ENCODE results near the gene LGALS4. TPM values are rescaled to one million over a fixed set of nuclear protein-coding genes. Genes with fewer than 3 reads are reported as not detected.
"Not testable (repeated sequence)": the region's sequence is repeated elsewhere in the genome, so short reads cannot be mapped to it uniquely, and the experiment has no call there.

The LGALS4 gene
- total RNA-seq, 1 donor from 2014 or later, result 4.5 TPM

DNA sequence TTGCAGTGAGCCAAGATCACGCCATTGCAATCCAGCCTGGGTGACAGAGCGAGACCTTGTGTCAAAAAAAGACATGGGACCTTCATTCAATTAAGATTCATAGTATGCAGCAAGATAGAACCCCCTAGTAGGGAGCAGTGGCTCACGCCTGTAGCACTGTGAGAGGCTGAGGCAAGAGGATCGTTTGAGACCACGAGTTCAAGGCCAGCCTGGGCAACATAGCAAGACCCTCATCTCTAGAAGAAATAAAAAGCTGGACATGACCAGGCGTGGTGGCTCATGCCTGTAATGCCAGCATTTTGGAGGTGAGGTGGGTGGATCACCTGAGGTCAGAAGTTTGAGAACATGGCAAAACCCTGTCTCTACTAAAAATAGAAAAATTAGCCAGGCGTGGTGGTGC is 32.3 kb downstream of the LGALS4 start:
- CTCF ChIA-PET, result no interaction called here
- no peak for ATAC-seq (ENCODE audit: low read depth)
- intact Hi-C loops (cut with micrococcal nuclease), result no loop called here
- Mint-ChIP-seq H3K27ac (no peak overlapping the region), H3K4me3 (no peak overlapping the region), H3K36me3 (ENCODE audit: low read depth) (no peaks in the 10 kb centered on the region), H3K27me3 (peaks cover 9% of the 10 kb centered on the region), H3K9me3 (no peaks in the 10 kb centered on the region), H3K4me1 (no peaks in the 10 kb centered on the region)
- no peak for DNase-seq
- TF ChIP-seq, protein P1, sequence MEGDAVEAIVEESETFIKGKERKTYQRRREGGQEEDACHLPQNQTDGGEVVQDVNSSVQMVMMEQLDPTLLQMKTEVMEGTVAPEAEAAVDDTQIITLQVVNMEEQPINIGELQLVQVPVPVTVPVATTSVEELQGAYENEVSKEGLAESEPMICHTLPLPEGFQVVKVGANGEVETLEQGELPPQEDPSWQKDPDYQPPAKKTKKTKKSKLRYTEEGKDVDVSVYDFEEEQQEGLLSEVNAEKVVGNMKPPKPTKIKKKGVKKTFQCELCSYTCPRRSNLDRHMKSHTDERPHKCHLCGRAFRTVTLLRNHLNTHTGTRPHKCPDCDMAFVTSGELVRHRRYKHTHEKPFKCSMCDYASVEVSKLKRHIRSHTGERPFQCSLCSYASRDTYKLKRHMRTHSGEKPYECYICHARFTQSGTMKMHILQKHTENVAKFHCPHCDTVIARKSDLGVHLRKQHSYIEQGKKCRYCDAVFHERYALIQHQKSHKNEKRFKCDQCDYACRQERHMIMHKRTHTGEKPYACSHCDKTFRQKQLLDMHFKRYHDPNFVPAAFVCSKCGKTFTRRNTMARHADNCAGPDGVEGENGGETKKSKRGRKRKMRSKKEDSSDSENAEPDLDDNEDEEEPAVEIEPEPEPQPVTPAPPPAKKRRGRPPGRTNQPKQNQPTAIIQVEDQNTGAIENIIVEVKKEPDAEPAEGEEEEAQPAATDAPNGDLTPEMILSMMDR (IDR thresholded peaks at IDR 0.05), result no peak
- POLR2A ChIA-PET, result no interaction called here

DNA sequence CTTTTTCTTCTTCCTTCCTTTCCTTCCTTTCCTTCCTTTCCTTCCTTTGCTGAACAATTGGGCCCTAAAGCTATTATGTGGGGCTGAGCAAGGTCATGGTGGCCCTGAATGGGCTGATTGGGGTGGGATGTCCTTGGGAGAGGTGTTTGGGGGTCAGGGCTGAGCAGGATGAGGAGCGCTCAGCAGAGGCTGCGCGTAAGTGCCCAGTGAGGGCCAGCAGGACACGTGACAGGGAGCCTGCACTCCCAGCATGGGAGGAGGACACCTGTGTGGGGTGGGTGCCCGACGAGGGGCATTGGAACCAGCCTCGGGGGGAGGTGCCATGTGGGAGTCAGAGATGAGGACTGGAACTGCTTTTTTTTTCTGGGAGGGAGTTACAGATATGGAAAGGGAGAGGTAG is 34.0 kb downstream of the LGALS4 start:
- Mint-ChIP-seq H3K27ac (no peak overlapping the region), H3K4me1 (no peaks in the 10 kb centered on the region), H3K4me3 (no peak overlapping the region), H3K36me3 (ENCODE audit: low read depth) (no peaks in the 10 kb centered on the region), H3K9me3 (no peaks in the 10 kb centered on the region), H3K27me3 (peaks cover 9% of the 10 kb centered on the region)
- TF ChIP-seq, protein P1 (IDR thresholded peaks at IDR 0.05), result no peak
- POLR2A ChIA-PET, result no interaction called here
- no peak for ATAC-seq (ENCODE audit: low read depth)
- DNase-seq, result no peak
- CTCF ChIA-PET, result no interaction called here
- intact Hi-C loops (cut with micrococcal nuclease), result no loop called here

DNA sequence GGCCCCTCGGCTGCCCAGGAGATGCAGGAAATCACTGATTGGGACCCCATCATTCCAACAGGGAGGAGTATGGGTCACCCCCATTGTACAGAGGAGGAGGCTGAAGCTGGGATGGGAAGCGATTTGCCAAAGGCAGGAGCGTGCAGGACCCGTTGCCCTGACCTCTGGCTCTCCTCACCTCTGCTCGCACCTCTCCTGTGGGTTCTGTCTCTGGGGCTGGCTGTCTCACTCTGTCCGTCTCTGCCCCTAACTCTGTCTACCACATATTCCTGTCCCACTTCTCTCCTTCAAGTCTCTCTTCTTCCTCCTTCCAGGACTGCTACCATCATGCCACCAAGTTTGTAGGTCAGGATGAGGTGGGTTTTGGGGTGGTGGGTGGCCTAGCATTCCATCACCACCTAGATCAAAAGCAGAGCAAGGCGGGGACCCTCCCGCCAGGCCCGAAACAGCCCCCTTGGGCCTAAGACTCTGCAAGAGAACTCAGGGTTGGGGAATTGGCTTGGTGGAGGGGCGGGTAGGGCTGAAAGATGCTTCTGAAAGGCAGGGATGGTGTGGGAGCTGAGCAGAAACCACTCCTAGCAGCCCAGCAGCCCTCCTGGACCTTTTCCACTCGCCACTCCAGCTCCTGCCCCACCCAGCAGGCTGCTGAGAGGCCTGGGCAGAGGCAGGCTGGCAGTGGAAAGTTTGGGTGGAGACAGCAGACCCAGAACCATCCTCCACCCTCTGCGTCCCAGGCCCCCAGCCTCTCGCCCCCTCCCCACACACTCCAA is 38.4 kb downstream of the LGALS4 start:
- Mint-ChIP-seq H3K4me3 (no peak overlapping the region), H3K9me3 (no peaks in the 10 kb centered on the region), H3K36me3 (ENCODE audit: low read depth) (no peaks in the 10 kb centered on the region), H3K27ac (no peak overlapping the region), H3K4me1 (peaks cover 3% of the 10 kb centered on the region), H3K27me3 (peaks cover 4% of the 10 kb centered on the region)
- no peak for ATAC-seq (ENCODE audit: low read depth)
- TF ChIP-seq, protein P1 (IDR thresholded peaks at IDR 0.05), result no peak
- ChIA-PET CTCF (no interaction called here), POLR2A (interaction anchor here (0.6 to 1.4 kb wide), 2 partner anchors 12 to 14 kb away, joined by 3 read pairs; no protein-coding TSS in a partner anchor)
- intact Hi-C loops (cut with micrococcal nuclease), result no loop called here
- DNase-seq, result no peak

DNA sequence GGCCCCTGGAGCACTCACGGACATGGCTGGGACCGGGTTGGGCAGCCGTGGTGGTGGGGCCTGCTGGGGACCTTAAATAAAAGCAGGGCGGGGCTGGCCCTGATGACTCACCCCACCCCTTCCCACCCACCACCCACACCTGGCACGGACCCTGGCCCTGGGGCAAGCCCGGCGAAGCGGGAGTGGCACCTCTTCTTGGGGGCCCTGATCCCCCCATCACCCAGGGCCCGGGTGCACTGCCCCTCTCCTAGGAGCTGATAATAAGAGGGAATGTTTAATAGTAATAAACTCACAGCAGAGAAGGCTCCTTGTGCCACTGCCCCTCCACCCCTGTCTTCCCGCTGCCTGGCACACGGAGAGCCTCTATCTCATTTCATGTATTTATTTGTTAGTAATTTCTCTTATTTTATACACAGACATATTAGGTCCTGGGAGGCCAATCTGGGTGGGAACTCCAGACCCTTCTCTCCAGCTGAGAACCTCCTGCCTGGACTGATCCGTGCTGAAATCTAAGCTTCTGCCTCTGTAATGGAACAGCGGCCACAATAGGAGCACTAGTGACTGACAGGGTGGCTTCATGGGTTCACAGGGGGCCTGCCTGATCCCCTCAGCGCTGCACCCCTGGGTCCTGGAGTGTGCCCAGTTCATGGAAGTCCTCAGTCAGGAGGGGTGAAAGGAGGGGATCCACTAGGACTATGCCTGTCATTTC is 39.1 kb downstream of the LGALS4 start, which contains the start of gene LGALS7:
LGALS7 (minus strand) TSS at position 49 of the 709 bp plus-strand sequence; CDS start at position 24, 25 bp downstream.
- ChIA-PET POLR2A (no interaction called here), CTCF (no interaction called here)
- no peak for ATAC-seq (ENCODE audit: low read depth)
- intact Hi-C loops (cut with micrococcal nuclease), result no loop called here
- Mint-ChIP-seq H3K4me3 (no peak within 1 kb of the TSS), H3K9me3 (no peaks in the 10 kb centered on the region), H3K4me1 (peaks cover 9% of the 10 kb centered on the region), H3K36me3 (ENCODE audit: low read depth) (no peaks in the 10 kb centered on the region), H3K27ac (no peak within 1 kb of the TSS), H3K27me3 (peaks cover under 1% of the 10 kb centered on the region)
- TF ChIP-seq, protein P1 (IDR thresholded peaks at IDR 0.05), result no peak
- no peak for DNase-seq

DNA sequence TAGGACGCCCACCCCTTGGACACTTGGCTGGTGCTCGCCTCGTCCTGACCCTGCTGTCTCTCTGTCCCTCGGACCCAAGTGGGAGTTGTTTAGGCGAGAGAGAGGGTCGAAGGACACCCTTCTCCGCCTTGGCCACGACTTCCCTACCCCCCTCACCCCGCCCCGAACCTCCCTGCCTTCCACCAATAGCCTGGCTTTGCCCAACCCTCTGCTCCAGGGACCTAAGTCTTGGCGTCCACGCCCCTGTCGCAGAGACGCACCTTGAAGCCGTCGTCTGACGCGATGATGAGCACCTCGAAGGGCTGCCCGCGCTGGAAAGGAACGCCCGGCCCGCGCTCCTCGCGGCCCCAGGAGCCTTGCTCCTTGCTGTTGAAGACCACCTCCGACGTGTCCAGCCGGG is 41.2 kb downstream of the LGALS4 start:
- CTCF ChIA-PET; H3K9me3 Mint-ChIP-seq; DNase-seq; H3K36me3 Mint-ChIP-seq (ENCODE audit: low read depth); intact Hi-C loops (cut with micrococcal nuclease); ATAC-seq (ENCODE audit: low read depth); H3K27me3 Mint-ChIP-seq; POLR2A ChIA-PET; H3K27ac Mint-ChIP-seq; H3K4me3 Mint-ChIP-seq: not testable (repeated sequence)
- H3K4me1 Mint-ChIP-seq, result peaks cover 11% of the 10 kb centered on the region

DNA sequence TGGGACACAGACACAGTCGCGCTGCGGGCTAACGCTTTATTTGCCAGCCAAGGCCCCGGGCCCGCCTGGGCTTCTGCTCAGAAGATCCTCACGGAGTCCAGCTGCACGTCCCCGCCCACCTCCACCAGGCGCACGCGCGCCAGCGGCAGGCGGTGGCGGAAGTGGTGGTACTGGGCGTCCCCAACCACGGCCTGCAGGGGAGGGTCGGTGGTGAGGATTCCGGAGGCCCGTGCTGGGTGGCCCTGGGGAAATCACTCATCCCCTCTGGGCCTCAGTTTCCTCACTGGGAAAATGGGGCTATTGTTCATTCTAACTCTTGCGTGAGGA is 41.8 kb downstream of the LGALS4 start:
- H3K27me3 Mint-ChIP-seq; H3K36me3 Mint-ChIP-seq (ENCODE audit: low read depth); intact Hi-C loops (cut with micrococcal nuclease); DNase-seq; POLR2A ChIA-PET; H3K4me3 Mint-ChIP-seq; H3K27ac Mint-ChIP-seq; CTCF ChIA-PET; H3K9me3 Mint-ChIP-seq: not testable (repeated sequence)
- H3K4me1 Mint-ChIP-seq, result peaks cover 11% of the 10 kb centered on the region
- peak; percentile 75 for ATAC-seq (ENCODE audit: low read depth)

DNA sequence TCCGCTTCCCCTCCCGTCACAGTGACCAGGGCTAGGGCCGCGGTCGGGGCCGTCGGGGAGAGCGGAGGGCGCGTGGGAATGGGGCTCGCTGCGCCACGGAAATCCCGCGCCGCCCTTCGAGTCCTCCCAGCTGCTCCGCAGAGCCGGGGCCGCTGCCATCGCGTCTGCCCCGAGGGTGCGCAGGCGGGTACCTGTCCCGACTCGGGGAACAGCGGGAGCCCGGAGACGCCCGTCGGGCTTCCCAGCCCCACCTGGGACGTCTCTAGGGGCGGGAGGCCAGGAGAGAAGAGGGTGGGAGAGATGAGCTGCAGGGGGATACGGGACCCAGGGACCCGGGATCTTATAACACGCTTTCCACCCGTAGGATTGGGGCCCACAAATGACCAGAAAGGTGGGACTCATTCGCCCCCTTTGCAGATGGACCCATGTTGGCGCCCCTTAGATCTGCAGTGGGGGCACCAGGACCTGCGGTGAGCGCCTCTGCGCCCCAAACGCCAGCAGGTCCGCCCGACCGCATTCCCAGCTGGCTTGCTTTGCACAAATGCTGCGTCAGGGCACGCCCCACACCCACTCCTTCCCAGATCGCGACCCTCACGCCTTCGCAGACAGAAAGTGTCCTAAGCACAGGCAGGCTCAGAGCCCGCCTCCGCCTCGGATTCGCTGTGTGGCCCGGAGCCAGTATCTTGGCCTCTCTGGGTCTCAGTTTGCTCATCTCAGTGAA is 42.4 kb downstream of the LGALS4 start:
- peaks cover 11% of the 10 kb centered on the region for H3K4me1 Mint-ChIP-seq
- H3K36me3 Mint-ChIP-seq (ENCODE audit: low read depth); ATAC-seq (ENCODE audit: low read depth); H3K4me3 Mint-ChIP-seq; intact Hi-C loops (cut with micrococcal nuclease); DNase-seq; H3K9me3 Mint-ChIP-seq; H3K27ac Mint-ChIP-seq; H3K27me3 Mint-ChIP-seq: not testable (repeated sequence)
- POLR2A ChIA-PET, result interaction anchor here (0.6 to 2.0 kb wide), 22 partner anchors 16 to 368 kb away, joined by 3 to 30 read pairs (median 8); partner anchors contain the start of genes ACTN4, ECH1, EIF3K and FAM98C
- CTCF ChIA-PET, result interaction anchor here (0.7 to 2.1 kb wide), 11 partner anchors 9 to 160 kb away, joined by 3 to 11 read pairs (median 5); partner anchors contain the start of genes ECH1, MRPS12, NFKBIB and SARS2
